IMR-90 (cell line): Measurements from ENCODE around the gene TFIP11. TPM values are rescaled to one million over a fixed set of nuclear protein-coding genes. Genes with fewer than 3 reads are reported as not detected.

Source experiments
- ATAC-seq: fragments of 200-7000 bp; cut with Tn5 transposase; 2 replicates; pipeline ENCODE4 v1.9.1; 2020; ENCODE audit warnings: low read depth, mild to moderate bottlenecking, moderate library complexity
- BruUV-seq: library from RNA; stranded (reverse); fragments of 400-500 nt; replicated peaks from 2 replicates; lab custom pipeline; 2021; lab: Mats Ljungman, UMichigan
- CTCF ChIA-PET: fragments of 300-600 bp; formaldehyde crosslinking; extraction: SDS; loops from one replicate; lab custom pipeline; 2021; ENCODE audit warnings: antibody characterized with exemption; lab: Yijun Ruan, JAX
- POLR2A ChIA-PET: fragments of 300-600 bp; sonication (Branson Sonifier 250); formaldehyde crosslinking; loops from one replicate; lab custom pipeline; 2022; ENCODE audit warnings: antibody characterized with exemption; ENCODE audit not compliant: unreplicated experiment; lab: Charles Lee
- DNase-seq: peaks from one replicate; pipeline ENCODE4 v3.0.0; 2013
- H2AFZ ChIP-seq: replicated peaks from 2 replicates; pipeline ENCODE3; 2013; ENCODE audit warnings: low read length, mild to moderate bottlenecking; ENCODE audit not compliant: poor library complexity
- H2AK5ac ChIP-seq: 2 replicates; pipeline ENCODE4 v1.6.1; 2013; ENCODE audit warnings: low read depth, low read length, inconsistent platforms
- H2AK9ac ChIP-seq: replicated peaks from 2 replicates; pipeline ENCODE3; 2013; ENCODE audit warnings: mild to moderate bottlenecking, low read depth, low read length, moderate library complexity; ENCODE audit not compliant: poor library complexity
- H2BK120ac ChIP-seq: 2 replicates; pipeline ENCODE4 v1.6.1; 2013; ENCODE audit warnings: low read depth, low read length, inconsistent platforms
- H2BK15ac ChIP-seq: 3 replicates; pipeline ENCODE4 v1.6.1; 2013; ENCODE audit warnings: low read depth, low read length, inconsistent platforms
- H2BK20ac ChIP-seq: 2 replicates; pipeline ENCODE4 v1.6.1; 2013; ENCODE audit warnings: low read depth, mild to moderate bottlenecking, inconsistent platforms, low read length, moderate library complexity
- H2BK5ac ChIP-seq: 2 replicates; pipeline ENCODE4 v1.6.1; 2013; ENCODE audit warnings: mild to moderate bottlenecking, low read depth, low read length, inconsistent platforms; ENCODE audit not compliant: poor library complexity, severe bottlenecking
- H3K14ac ChIP-seq: replicated peaks from 2 replicates; pipeline ENCODE4 v1.6.1; 2013; ENCODE audit warnings: low read depth, low read length, inconsistent platforms
- H3K18ac ChIP-seq: 2 replicates; pipeline ENCODE4 v1.6.1; 2013; ENCODE audit warnings: low read depth, low read length, control low read depth
- H3K23ac ChIP-seq: 2 replicates; pipeline ENCODE4 v1.6.1; 2013; ENCODE audit warnings: low read depth, low read length, inconsistent platforms
- H3K27ac ChIP-seq: 2 replicates; pipeline ENCODE4 v1.5.1; 2013; ENCODE audit warnings: mild to moderate bottlenecking, control low read depth, low read length; ENCODE audit not compliant: insufficient read depth
- H3K27me3 ChIP-seq: 2 replicates; pipeline ENCODE4 v1.6.1; 2013; ENCODE audit warnings: low read length; ENCODE audit not compliant: control insufficient read depth, insufficient read depth
- H3K36me3 ChIP-seq: 2 replicates; pipeline ENCODE4 v1.6.1; 2013; ENCODE audit warnings: low read length, mixed read lengths; ENCODE audit not compliant: control insufficient read depth, insufficient read depth
- H3K4ac ChIP-seq: 2 replicates; pipeline ENCODE4 v1.6.1; 2013; ENCODE audit warnings: low read depth, low read length, inconsistent platforms
- H3K4me1 ChIP-seq: 2 replicates; pipeline ENCODE4 v1.6.1; 2013; ENCODE audit warnings: low read length, mixed read lengths; ENCODE audit not compliant: control insufficient read depth, insufficient read depth
- H3K4me2 ChIP-seq: 2 replicates; pipeline ENCODE4 v1.6.1; 2013; ENCODE audit warnings: low read depth, mild to moderate bottlenecking, control low read depth, low read length, moderate library complexity
- H3K4me3 ChIP-seq: 2 replicates; pipeline ENCODE4 v1.5.1; 2013; ENCODE audit warnings: low read depth, mild to moderate bottlenecking, control low read depth, low read length, moderate library complexity; ENCODE audit not compliant: insufficient read depth
- H3K56ac ChIP-seq: 2 replicates; pipeline ENCODE4 v1.6.1; 2013; ENCODE audit warnings: low read length, inconsistent platforms; ENCODE audit not compliant: insufficient read depth; ENCODE audit errors: extremely low read depth
- H3K79me1 ChIP-seq, 2 experiments: 2 replicates each; pipeline ENCODE4 v1.6.1; 2013; ENCODE audit warnings: low read length in 2 of 2, inconsistent platforms in 1 of 2, low read depth in 1 of 2
- H3K9ac ChIP-seq: 2 replicates; pipeline ENCODE4 v1.6.1; 2013; ENCODE audit warnings: low read depth, low read length, control low read depth
- H3K9me1 ChIP-seq: 2 replicates; pipeline ENCODE4 v1.6.1; 2013; ENCODE audit warnings: low read length, inconsistent platforms; ENCODE audit not compliant: insufficient read depth
- H3K9me3 ChIP-seq: 2 replicates; pipeline ENCODE4 v1.6.1; 2013; ENCODE audit warnings: low read length; ENCODE audit not compliant: control insufficient read depth, insufficient read depth
- H4K20me1 ChIP-seq: 2 replicates; pipeline ENCODE4 v1.6.1; 2013; ENCODE audit warnings: low read length, inconsistent platforms; ENCODE audit not compliant: insufficient read depth
- H4K5ac ChIP-seq: 2 replicates; pipeline ENCODE4 v1.6.1; 2013; ENCODE audit warnings: mild to moderate bottlenecking, low read depth, low read length, control low read depth
- H4K8ac ChIP-seq, 2 experiments: 2 replicates each; pipeline ENCODE4 v1.6.1; 2013; ENCODE audit warnings: low read depth in 2 of 2, low read length in 2 of 2, control low read depth in 1 of 2, inconsistent platforms in 1 of 2
- H4K91ac ChIP-seq: 2 replicates; pipeline ENCODE4 v1.6.1; 2013; ENCODE audit warnings: low read depth, low read length, inconsistent platforms; ENCODE audit not compliant: insufficient read depth
- BHLHE40 ChIP-seq: fragments of 150-350 bp; IDR thresholded peaks from 2 replicates; pipeline ENCODE4 v1.6.1; 2016; ENCODE audit warnings: mild to moderate bottlenecking, low read depth, low read length
- CEBPB ChIP-seq: IDR thresholded peaks from 2 replicates; pipeline ENCODE4 v1.6.1; 2012; ENCODE audit warnings: low read depth, low read length, improper control_type of control experiment
- CTCF ChIP-seq: conservative IDR thresholded peaks from 2 replicates; pipeline ENCODE4 v1.5.1; 2012; ENCODE audit warnings: mild to moderate bottlenecking, low read depth, low read length, improper control_type of control experiment
- MXI1 ChIP-seq: IDR thresholded peaks from 2 replicates; pipeline ENCODE4 v1.6.1; 2012; ENCODE audit warnings: low read depth, mild to moderate bottlenecking, low read length, moderate library complexity, borderline replicate concordance
- WGBS, 2 experiments: methylation state at CpG; one replicate each; pipeline versions ENCODE4 v1.1.5 to v1.1.7; 2013; ENCODE audit warnings: missing lambda C conversion rate in 2 of 2; ENCODE audit not compliant: insufficient read length in 1 of 2; ENCODE audit errors: extremely low coverage in 2 of 2; 5-methylcytosine and 5-hydroxymethylcytosine counted together
- dilution Hi-C: fragments of 300-500 bp; cut with HindIII; formaldehyde crosslinking; loops from one replicate; pipeline ENCODE4 v1.14.3; 2018; ENCODE audit warnings: low sequenced_read_pairs; ENCODE audit not compliant: unreplicated experiment
- in situ Hi-C: fragments of 300-500 bp; cut with MboI; formaldehyde crosslinking; loops from 3 replicates; pipeline ENCODE4 v1.14.3; 2019; ENCODE audit warnings: low sequenced_read_pairs, inconsistent platforms, mixed read lengths
- intact Hi-C: fragments of 100-400 bp; cut with micrococcal nuclease; formaldehyde crosslinking; loops from 2 replicates; pipeline ENCODE4 v1.10.0; 2022
- polyA plus RNA-seq, 3 experiments: library from polyadenylated mRNA; depleted of rRNA; stranded (reverse); fragments of >200 nt; gene quantifications; 2 replicates each; pipeline ENCODE4 v1.2.3, GENCODE V29; 2012; ENCODE audit warnings: low replicate concordance in 1 of 3
- total RNA-seq: library from RNA; depleted of rRNA; stranded (reverse); fragments of >200 nt; gene quantifications from 2 replicates; pipeline ENCODE4 v1.2.3, GENCODE V29; 2012

Gene TFIP11
- total and polyA plus RNA-seq, 2 of the 4 experiments (the other 2 are of a cell fraction): 22.5 to 43.2 TPM

- Histone ChIP-seq H3K27me3 (no peaks in the 10 kb centered on the region), H3K4ac (peak overlapping the region; percentile 95), H4K5ac (peak overlapping the region; percentile 27), H4K8ac (peak overlapping the region; percentile 11 to 86; a peak in 3 of 4 replicates), H3K18ac (peak overlapping the region; percentile 5; the same call in 1 of the 2 replicates), H3K4me1 (peaks cover 5% of the 10 kb centered on the region), H2BK5ac (peak overlapping the region; percentile 9), H3K4me2 (0 out of 2 replicates have a peak overlapping the region, but pooled peaks have one; percentile 0), H2AFZ (peak overlapping the region; percentile 59), H3K79me1 (peaks cover 38 to 75% of the 10 kb centered on the region in 2 experiments), H3K14ac (peak overlapping the region; percentile 34), H4K91ac (peak overlapping the region; percentile 86), H2AK5ac (peak overlapping the region; percentile 84), H3K4me3 (no peak overlapping the region), H2AK9ac (peak overlapping the region; percentile 79), H3K36me3 (no peaks in the 10 kb centered on the region), H2BK20ac (peak overlapping the region; percentile 63), H3K9me3 (no peaks in the 10 kb centered on the region), H3K9me1 (peaks cover 25% of the 10 kb centered on the region), H3K56ac (peak overlapping the region; percentile 49; the same call in 1 of the 2 replicates), H4K20me1 (peaks cover 4% of the 10 kb centered on the region), H2BK120ac (peak overlapping the region; percentile 84), H3K9ac (peak overlapping the region; percentile 15; the same call in 1 of the 2 replicates), H3K27ac (peak overlapping the region; percentile 42; the same call in 1 of the 2 replicates), H2BK15ac (peak overlapping the region; percentile 74; the same call in 1 of the 3 replicates), H3K23ac (peak overlapping the region; percentile 73)
- ATAC-seq: peak; percentile 68
- ChIA-PET CTCF (no interaction called here), POLR2A (interaction anchor here (0.7 kb wide), 1 partner anchor 27 kb away, joined by 3 read pairs; no protein-coding TSS in a partner anchor)
- in situ Hi-C loops: no loop called here
- no TSS peak for BruUV-seq
- TF ChIP-seq BHLHE40 (no peak), MXI1 (no peak), CEBPB (no peak), CTCF (peak; percentile 6; the same call in 1 of the 2 replicates)
- DNase-seq: peak; percentile 46
- no CpG with 5 or more reads among the region's 3 CpGs for WGBS, 2 experiments
- intact Hi-C loops: no loop called here
- dilution Hi-C loops: no loop called here
Measured at GRCh38 chr22:26558248-26558895, 46.1 kb upstream of the TFIP11 start.
